H1 (cell line): ENCODE results near the gene MKLN1. TPM values are rescaled to one million over a fixed set of nuclear protein-coding genes. Genes with fewer than 3 reads are reported as not detected.

Source experiments
- CTCF ChIA-PET: fragments of 300-600 bp; sonication (Branson Sonifier 250); formaldehyde crosslinking; loops from one replicate; lab custom pipeline; 2021; ENCODE audit not compliant: partially characterized antibody; lab: Charles Lee
- POLR2A ChIA-PET: fragments of 300-600 bp; sonication (Branson Sonifier 250); formaldehyde crosslinking; loops from one replicate; lab custom pipeline; 2021; ENCODE audit warnings: inconsistent platforms; ENCODE audit not compliant: partially characterized antibody; lab: Charles Lee
- DNase-seq, 2 experiments: peaks; one replicate each; pipeline versions ENCODE4 v3.0.0 to v3.0.0-alpha.2; 2010 to 2022; ENCODE audit warnings: low spot score in 2 of 2, low read depth in 1 of 2, mixed read lengths in 1 of 2
- FAIRE-seq: peaks from 2 replicates; lab custom pipeline; 2011; peaks lifted over from hg19 to GRCh38; lab: Jason Lieb, UNC
- H2AFZ ChIP-seq: 2 replicates; pipeline ENCODE4 v1.8.1; 2012; ENCODE audit warnings: low read length, inconsistent platforms
- H2AK5ac ChIP-seq: 2 replicates; pipeline ENCODE4 v1.6.1; 2013; ENCODE audit warnings: low read depth, low read length
- H2BK120ac ChIP-seq: replicated peaks from 2 replicates; pipeline ENCODE3; 2013; ENCODE audit warnings: low read depth, low read length, inconsistent platforms
- H2BK12ac ChIP-seq: 2 replicates; pipeline ENCODE4 v1.6.1; 2013; ENCODE audit warnings: low read depth, low read length
- H2BK15ac ChIP-seq: 2 replicates; pipeline ENCODE4 v1.6.1; 2013; ENCODE audit warnings: low read length
- H2BK20ac ChIP-seq: 2 replicates; pipeline ENCODE4 v1.6.1; 2013; ENCODE audit warnings: low read length
- H2BK5ac ChIP-seq: 2 replicates; pipeline ENCODE4 v1.6.1; 2013; ENCODE audit warnings: low read depth, low read length
- H3K14ac ChIP-seq: 2 replicates; pipeline ENCODE4 v1.6.1; 2013; ENCODE audit warnings: inconsistent platforms; ENCODE audit not compliant: insufficient read length
- H3K18ac ChIP-seq: 2 replicates; pipeline ENCODE4 v1.6.1; 2013; ENCODE audit warnings: low read length; ENCODE audit errors: extremely low read depth
- H3K23ac ChIP-seq: 2 replicates; pipeline ENCODE4 v1.6.1; 2013; ENCODE audit warnings: inconsistent platforms; ENCODE audit not compliant: insufficient read length
- H3K23me2 ChIP-seq: 2 replicates; pipeline ENCODE4 v1.6.1; 2013; ENCODE audit warnings: low read depth, low read length
- H3K27ac ChIP-seq: 2 replicates; pipeline ENCODE4 v1.6.1; 2011; ENCODE audit warnings: low read depth, low read length, inconsistent platforms
- H3K27me3 ChIP-seq, 4 experiments: replicated peaks in 1 of 4; 1 replicate in 1 of 4; 2 replicates in 3 of 4; pipeline versions ENCODE4 v1.6.1 to v1.8.1; 2011 to 2013; ENCODE audit warnings: low read length in 3 of 4, mild to moderate bottlenecking in 3 of 4, inconsistent platforms in 2 of 4, mixed read lengths in 2 of 4, moderate library complexity in 1 of 4; ENCODE audit not compliant: control insufficient read depth in 3 of 4, insufficient read depth in 3 of 4; ENCODE audit errors: extremely low read depth in 1 of 4
- H3K36me3 ChIP-seq, 4 experiments: 2 replicates each; pipeline versions ENCODE4 v1.6.1 to v1.8.1; 2011 to 2013; ENCODE audit warnings: mild to moderate bottlenecking in 4 of 4, low read length in 3 of 4, moderate library complexity in 2 of 4, control low read depth in 1 of 4, inconsistent platforms in 1 of 4; ENCODE audit not compliant: insufficient read depth in 4 of 4, control insufficient read depth in 2 of 4
- H3K4ac ChIP-seq: replicated peaks from 2 replicates; pipeline ENCODE3; 2013; ENCODE audit warnings: low read length, low read depth, mixed read lengths, inconsistent platforms; ENCODE audit not compliant: insufficient read length
- H3K4me1 ChIP-seq, 4 experiments: replicated peaks in 1 of 4; 1 replicate in 1 of 4; 2 replicates in 3 of 4; pipeline versions ENCODE4 v1.6.1 to v1.8.1; 2011 to 2013; ENCODE audit warnings: low read length in 3 of 4, inconsistent platforms in 2 of 4, mixed read lengths in 1 of 4; ENCODE audit not compliant: insufficient read depth in 4 of 4, control insufficient read depth in 3 of 4
- H3K4me2 ChIP-seq, 2 experiments: 2 replicates each; pipeline versions ENCODE4 v1.6.1 to v1.8.1; 2011 to 2013; ENCODE audit warnings: low read depth in 2 of 2, low read length in 2 of 2, control low read depth in 1 of 2, inconsistent platforms in 1 of 2, mild to moderate bottlenecking in 1 of 2; ENCODE audit not compliant: insufficient read depth in 1 of 2
- H3K4me3 ChIP-seq, 4 experiments: fragments of 200-600, 300-600 bp in 1 of 4; sonication (generic), shearing (Covaris generic), sonication (Bioruptor Twin) in 1 of 4; 2 replicates each; pipeline versions ENCODE4 v1.5.1 to v1.8.1; 2011 to 2016; ENCODE audit warnings: low read length in 4 of 4, low read depth in 3 of 4, control low read depth in 2 of 4, inconsistent platforms in 2 of 4, mild to moderate bottlenecking in 2 of 4, mixed read lengths in 1 of 4, moderate library complexity in 1 of 4; ENCODE audit not compliant: insufficient read depth in 2 of 4; ENCODE audit errors: extremely low read depth in 1 of 4
- H3K56ac ChIP-seq: replicated peaks from 2 replicates; pipeline ENCODE3; 2013; ENCODE audit warnings: low read depth, mild to moderate bottlenecking, mixed read lengths, low read length, inconsistent platforms; ENCODE audit not compliant: insufficient read length
- H3K79me1 ChIP-seq: 2 replicates; pipeline ENCODE4 v1.6.1; 2013; ENCODE audit warnings: low read depth, low read length, control low read depth
- H3K79me2 ChIP-seq, 2 experiments: 2 replicates each; pipeline versions ENCODE4 v1.6.1 to v1.8.1; 2012 to 2013; ENCODE audit warnings: low read length in 2 of 2, mild to moderate bottlenecking in 2 of 2, inconsistent platforms in 1 of 2; ENCODE audit not compliant: insufficient read depth in 2 of 2, control insufficient read depth in 1 of 2
- H3K9ac ChIP-seq, 4 experiments: replicated peaks in 1 of 4; 1 replicate in 1 of 4; 2 replicates in 3 of 4; pipeline versions ENCODE4 v1.6.1 to v1.8.1; 2011 to 2013; ENCODE audit warnings: low read depth in 3 of 4, low read length in 3 of 4, control low read depth in 2 of 4, mild to moderate bottlenecking in 2 of 4, moderate library complexity in 2 of 4, inconsistent platforms in 1 of 4; ENCODE audit errors: extremely low read depth in 1 of 4
- H3K9me3 ChIP-seq, 2 experiments: 2 replicates each; pipeline versions ENCODE4 v1.6.1 to v1.8.1; 2012 to 2013; ENCODE audit warnings: mild to moderate bottlenecking in 2 of 2, moderate library complexity in 2 of 2, control low read depth in 1 of 2, inconsistent platforms in 1 of 2, low read depth in 1 of 2, low read length in 1 of 2, mixed read lengths in 1 of 2; ENCODE audit not compliant: insufficient read depth in 2 of 2
- H4K20me1 ChIP-seq, 2 experiments: replicated peaks in 1 of 2; 2 replicates each; pipeline versions ENCODE3 to v1.8.1; 2011 to 2013; ENCODE audit warnings: inconsistent platforms in 2 of 2, low read length in 2 of 2, mild to moderate bottlenecking in 1 of 2; ENCODE audit not compliant: insufficient read depth in 2 of 2, control insufficient read depth in 1 of 2
- H4K5ac ChIP-seq: 2 replicates; pipeline ENCODE4 v1.6.1; 2013; ENCODE audit warnings: low read length, low read depth, mixed read lengths, inconsistent platforms; ENCODE audit not compliant: insufficient read length
- H4K8ac ChIP-seq: 2 replicates; pipeline ENCODE4 v1.8.0; 2013; ENCODE audit warnings: mild to moderate bottlenecking, moderate library complexity, low read length, inconsistent platforms; ENCODE audit not compliant: insufficient read depth; ENCODE audit errors: extremely low read depth
- H4K91ac ChIP-seq: replicated peaks from 2 replicates; pipeline ENCODE3; 2013; ENCODE audit warnings: low read length, mixed read lengths, inconsistent platforms; ENCODE audit not compliant: insufficient read length
- CTCF ChIP-seq, 3 experiments: IDR thresholded peaks; 1 replicate in 2 of 3; 2 replicates in 1 of 3; pipeline versions ENCODE4 v1.5.1 to v1.6.1; 2011; ENCODE audit warnings: low read length in 3 of 3, mild to moderate bottlenecking in 3 of 3, inconsistent platforms in 2 of 3, low read depth in 1 of 3, moderate library complexity in 1 of 3; ENCODE audit not compliant: insufficient read depth in 1 of 3; ENCODE audit errors: control extremely low read depth in 1 of 3
- POLR2A ChIP-seq, 2 experiments: IDR thresholded peaks; 1 replicate in 1 of 2; 2 replicates in 1 of 2; pipeline ENCODE4 v1.6.1; 2011; ENCODE audit warnings: low read depth in 2 of 2, low read length in 2 of 2, mild to moderate bottlenecking in 2 of 2; ENCODE audit errors: control extremely low read depth in 1 of 2
- TAF1 ChIP-seq: IDR thresholded peaks from 2 replicates; pipeline ENCODE4 v1.6.1; 2011; ENCODE audit warnings: mild to moderate bottlenecking, low read depth, low read length
- WGBS, 2 experiments: shearing (Covaris generic) in 1 of 2; methylation state at CpG; one replicate each; pipeline versions ENCODE4 v1.1.6 to v1.1.7; 2013 to 2015; ENCODE audit warnings: low lambda C conversion rate in 2 of 2, mixed read lengths in 2 of 2, inconsistent platforms in 1 of 2, low coverage in 1 of 2, missing lambda C conversion rate in 1 of 2; ENCODE audit not compliant: insufficient replicate concordance in 2 of 2, insufficient coverage in 1 of 2, insufficient read length in 1 of 2; ENCODE audit errors: extremely low coverage in 1 of 2, missing lambda C conversion rate in 1 of 2; 5-methylcytosine and 5-hydroxymethylcytosine counted together
- polyA plus RNA-seq, 7 experiments: library from polyadenylated mRNA; depleted of rRNA in 3 of 7; stranded (reverse) in 5 of 7; unstranded in 2 of 7; fragments of >200 nt in 5 of 7; fragments of 200-250 nt in 2 of 7; gene quantifications; 1 replicate in 5 of 7; 2 replicates in 1 of 7; 4 replicates in 1 of 7; pipeline versions ENCODE4 v1.2.1 to v1.2.3, GENCODE V29; 2011 to 2013; ENCODE audit warnings: missing spikeins in 2 of 7, mixed read lengths in 2 of 7
- total RNA-seq: library from RNA; stranded (reverse); fragmentation: NEBNext Ultra II Directional; extraction: Animal tissue kit (Norgen Biotek cat#: 25700); gene quantifications from 2 replicates; pipeline ENCODE4 v1.2.1, GENCODE V29; 2021

MKLN1 gene
- total and polyA plus RNA-seq, 2 of the 8 experiments (the other 6 are each of a cell fraction or from before 2014, with no cell fraction given), result 22.3 to 50.9 TPM

DNA sequence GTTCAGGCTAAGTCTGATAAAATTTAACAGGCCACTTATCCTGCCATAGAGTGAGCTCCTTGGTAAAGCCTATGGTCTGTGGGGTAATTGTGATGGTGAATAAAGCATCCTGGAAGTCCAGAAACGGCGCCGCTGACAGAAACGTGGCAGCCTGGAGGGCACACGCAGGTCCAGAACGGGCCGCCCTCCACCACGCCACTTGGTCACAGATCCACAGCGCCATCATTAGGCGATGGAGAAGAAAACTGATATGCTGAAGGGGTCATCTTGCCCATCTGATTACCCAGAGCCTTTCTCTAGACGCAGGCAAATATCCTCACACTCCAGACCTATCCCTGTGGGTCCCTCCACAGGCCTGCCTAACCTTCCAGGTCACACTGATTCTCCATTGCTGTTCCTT lies 190.9 kb downstream of the MKLN1 start:
- Histone ChIP-seq H2AFZ (no peak overlapping the region), H2BK120ac (no peak overlapping the region), H3K4me2 (no peak overlapping the region; a peak in 1 of 4 replicates), H3K27ac (no peak overlapping the region), H4K8ac (no peak overlapping the region), H3K79me2 (peaks cover 54 to 99% of the 10 kb centered on the region in 2 experiments), H3K4me1 (peaks cover 5 to 25% (median 22%) of the 10 kb centered on the region in 4 experiments), H3K23me2 (no peaks in the 10 kb centered on the region), H2BK5ac (no peak overlapping the region), H3K14ac (no peak overlapping the region), H4K91ac (no peak overlapping the region), H2AK5ac (no peak overlapping the region), H3K4me3 (no peak overlapping the region), H3K79me1 (peaks cover 3% of the 10 kb centered on the region; the same call in 1 of the 2 replicates), H2BK20ac (no peak overlapping the region), H3K36me3 (peaks cover 0 to 33% (median 4%) of the 10 kb centered on the region in 4 experiments; a peak in 4 of 8 replicates), H4K5ac (no peak overlapping the region), H2BK15ac (no peak overlapping the region), H3K23ac (no peak overlapping the region), H4K20me1 (peaks cover 41 to 52% of the 10 kb centered on the region in 2 experiments), H2BK12ac (no peak overlapping the region), H3K56ac (no peak overlapping the region), H3K18ac (no peak overlapping the region), H3K4ac (no peak overlapping the region), H3K9me3 (no peaks in the 10 kb centered on the region), H3K27me3 (no peaks in the 10 kb centered on the region), H3K9ac (no peak overlapping the region)
- TF ChIP-seq CTCF (IDR thresholded peaks at IDR 0.05; ENCODE audit: control extremely low read depth in 1 of 3, insufficient read depth in 1 of 3, low read depth in 1 of 3, low read length in 3 of 3), result peak in 2 of 3 experiments; percentile 8 to 37; a peak in 2 of 4 replicates
- TF ChIP-seq POLR2A (IDR thresholded peaks at IDR 0.05; ENCODE audit: control extremely low read depth in 1 of 2, low read depth in 2 of 2, low read length in 2 of 2), result peak in 1 of 2 experiments; percentile 21; a peak in 1 of 3 replicates
- no peak for TF ChIP-seq TAF1
- 94% methylated on average over 11 of the region's 11 CpGs; no CpG with 5 or more reads in 1 of the 2 experiments for WGBS, 2 experiments
- ChIA-PET POLR2A (interaction anchor here (0.6 to 1.8 kb wide), 2 partner anchors 27 to 58 kb away, joined by 4 to 5 read pairs; no protein-coding TSS in a partner anchor), CTCF (interaction anchor here (1.2 to 1.3 kb wide), 3 partner anchors 27 to 136 kb away, joined by 3 to 6 read pairs (median 4); no protein-coding TSS in a partner anchor)
- no peak for DNase-seq
- FAIRE-seq, result no peak
